ENCODE data around the gene LCLAT1. TPM values are rescaled to one million over a fixed set of nuclear protein-coding genes. Genes with fewer than 3 reads are reported as not detected.

The LCLAT1 gene
- total RNA-seq, 4 donors from 2014 or later, result 10.3 to 20.6 (median 17.7) TPM

- TF ChIP-seq POLR2A (IDR thresholded peaks at IDR 0.05) (no peak), EP300 (IDR thresholded peaks at IDR 0.05) (no peak), POLR2AphosphoS5 (IDR thresholded peaks at IDR 0.05) (no peak), CTCF (IDR thresholded peaks at IDR 0.05) (no peak)
- Histone ChIP-seq H3K9me3 (no peaks in the 10 kb centered on the region), H3K36me3 (no peaks in the 10 kb centered on the region), H3K4me3 (no peak overlapping the region), H3K27ac (no peak overlapping the region), H3K4me1 (peaks cover under 1% of the 10 kb centered on the region), H3K27me3 (no peaks in the 10 kb centered on the region)
- WGBS, result 92% methylated on average over 8 of the region's 8 CpGs
- no peak for DNase-seq (ENCODE audit: low spot score in 2 of 2)
Observed at GRCh38 chr2:30683236-30683956, 236.3 kb downstream of the LCLAT1 start.

- H3K27me3 ChIP-seq, result no peaks in the 10 kb centered on the region
- peaks cover 7% of the 10 kb centered on the region for H3K4me1 ChIP-seq
- H3K36me3 ChIP-seq, result no peaks in the 10 kb centered on the region
- no peak overlapping the region for H3K27ac ChIP-seq
- DNase-seq (ENCODE audit: low spot score in 2 of 2), result no peak
- WGBS, result 76% methylated on average over 8 of the region's 8 CpGs
- no peak for TF ChIP-seq CTCF (IDR thresholded peaks at IDR 0.05)
- TF ChIP-seq POLR2A (IDR thresholded peaks at IDR 0.05), result no peak
- no peak for TF ChIP-seq POLR2AphosphoS5 (IDR thresholded peaks at IDR 0.05)
- H3K9me3 ChIP-seq, result no peaks in the 10 kb centered on the region
- no peak overlapping the region for H3K4me3 ChIP-seq
Observed at GRCh38 chr2:30684026-30684425, 237.0 kb downstream of the LCLAT1 start.

GRCh38 chr2:30684516-30684915, 237.5 kb downstream of the LCLAT1 start:
- Histone ChIP-seq H3K4me1 (peaks cover 11% of the 10 kb centered on the region), H3K4me3 (no peak overlapping the region), H3K36me3 (no peaks in the 10 kb centered on the region), H3K9me3 (no peaks in the 10 kb centered on the region), H3K27ac (no peak overlapping the region), H3K27me3 (no peaks in the 10 kb centered on the region)
- TF ChIP-seq CTCF (IDR thresholded peaks at IDR 0.05) (no peak), EP300 (IDR thresholded peaks at IDR 0.05) (no peak), POLR2AphosphoS5 (IDR thresholded peaks at IDR 0.05) (no peak), POLR2A (IDR thresholded peaks at IDR 0.05) (no peak)
- DNase-seq (ENCODE audit: low spot score in 2 of 2), result no peak
- WGBS, result 82% methylated on average over 5 of the region's 5 CpGs

- peaks cover 13% of the 10 kb centered on the region for H3K4me1 ChIP-seq
- no peaks in the 10 kb centered on the region for H3K36me3 ChIP-seq
- 95% methylated on average over 3 of the region's 3 CpGs for WGBS
- H3K27ac ChIP-seq, result no peak overlapping the region
- DNase-seq (ENCODE audit: low spot score in 2 of 2), result no peak
- TF ChIP-seq EP300 (IDR thresholded peaks at IDR 0.05) (no peak), POLR2AphosphoS5 (IDR thresholded peaks at IDR 0.05) (no peak), CTCF (IDR thresholded peaks at IDR 0.05) (no peak), POLR2A (IDR thresholded peaks at IDR 0.05) (no peak)
- H3K27me3 ChIP-seq, result no peaks in the 10 kb centered on the region
- no peaks in the 10 kb centered on the region for H3K9me3 ChIP-seq
- H3K4me3 ChIP-seq, result no peak overlapping the region
Observed at GRCh38 chr2:30684996-30685395, 237.9 kb downstream of the LCLAT1 start.

GRCh38 chr2:30686000-30686399, 239.0 kb downstream of the LCLAT1 start:
- no peak overlapping the region for H3K4me3 ChIP-seq
- H3K9me3 ChIP-seq, result no peaks in the 10 kb centered on the region
- WGBS, result 83% methylated on average over 2 of the region's 2 CpGs
- no peaks in the 10 kb centered on the region for H3K36me3 ChIP-seq
- no peak overlapping the region for H3K27ac ChIP-seq
- no peaks in the 10 kb centered on the region for H3K27me3 ChIP-seq
- TF ChIP-seq POLR2AphosphoS5 (IDR thresholded peaks at IDR 0.05) (no peak), POLR2A (IDR thresholded peaks at IDR 0.05) (no peak), EP300 (IDR thresholded peaks at IDR 0.05) (no peak), CTCF (IDR thresholded peaks at IDR 0.05) (no peak)
- H3K4me1 ChIP-seq, result peaks cover 17% of the 10 kb centered on the region
- DNase-seq (ENCODE audit: low spot score in 2 of 2), result no peak

All from suprapubic skin (tissue), 4 donors.